Measurements from ENCODE around the gene TNN. TPM values are rescaled to one million over a fixed set of nuclear protein-coding genes. Genes with fewer than 3 reads are reported as not detected.

The TNN gene
- total and polyA plus RNA-seq, 2 donors (not counting 1 experiment from before 2014, with no cell fraction given): not detected

DNA sequence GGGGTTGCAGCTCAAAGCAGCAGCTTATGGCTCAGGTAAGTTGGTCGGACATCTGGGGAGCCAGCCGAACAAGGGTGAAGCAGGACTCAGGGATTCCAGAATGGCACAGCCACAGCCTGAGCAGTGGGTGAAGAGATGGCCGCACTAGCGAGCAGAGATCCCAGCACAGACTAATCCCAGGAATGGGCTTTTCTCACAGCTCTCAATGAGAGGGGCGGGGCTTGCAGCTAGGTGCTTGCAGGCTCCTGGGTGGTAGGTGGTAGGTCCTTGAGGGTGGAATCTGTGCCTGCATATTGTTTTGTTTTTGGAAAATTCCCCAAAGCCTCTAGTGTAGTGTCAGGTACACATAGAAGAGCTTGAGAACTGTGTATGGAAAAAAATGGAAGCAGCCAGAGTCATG is 116.0 kb downstream of the TNN start:
- no peaks in the 10 kb centered on the region for H3K36me3 ChIP-seq (ENCODE audit: control insufficient read depth, insufficient read depth, low read length)
- no peak overlapping the region for H2AFZ ChIP-seq (ENCODE audit: low read length)
- H3K4me2 ChIP-seq (ENCODE audit: extremely low read depth, insufficient read depth, low read length): no peak overlapping the region
- no peak overlapping the region for H3K9ac ChIP-seq (ENCODE audit: insufficient read depth, low read length)
- H3K27ac ChIP-seq (ENCODE audit: insufficient read depth, low read length): no peak overlapping the region
- no peak for TF ChIP-seq EZH2 (IDR thresholded peaks at IDR 0.05; ENCODE audit: low read length, missing control alignments)
- TF ChIP-seq, protein P1, sequence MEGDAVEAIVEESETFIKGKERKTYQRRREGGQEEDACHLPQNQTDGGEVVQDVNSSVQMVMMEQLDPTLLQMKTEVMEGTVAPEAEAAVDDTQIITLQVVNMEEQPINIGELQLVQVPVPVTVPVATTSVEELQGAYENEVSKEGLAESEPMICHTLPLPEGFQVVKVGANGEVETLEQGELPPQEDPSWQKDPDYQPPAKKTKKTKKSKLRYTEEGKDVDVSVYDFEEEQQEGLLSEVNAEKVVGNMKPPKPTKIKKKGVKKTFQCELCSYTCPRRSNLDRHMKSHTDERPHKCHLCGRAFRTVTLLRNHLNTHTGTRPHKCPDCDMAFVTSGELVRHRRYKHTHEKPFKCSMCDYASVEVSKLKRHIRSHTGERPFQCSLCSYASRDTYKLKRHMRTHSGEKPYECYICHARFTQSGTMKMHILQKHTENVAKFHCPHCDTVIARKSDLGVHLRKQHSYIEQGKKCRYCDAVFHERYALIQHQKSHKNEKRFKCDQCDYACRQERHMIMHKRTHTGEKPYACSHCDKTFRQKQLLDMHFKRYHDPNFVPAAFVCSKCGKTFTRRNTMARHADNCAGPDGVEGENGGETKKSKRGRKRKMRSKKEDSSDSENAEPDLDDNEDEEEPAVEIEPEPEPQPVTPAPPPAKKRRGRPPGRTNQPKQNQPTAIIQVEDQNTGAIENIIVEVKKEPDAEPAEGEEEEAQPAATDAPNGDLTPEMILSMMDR (conservative IDR thresholded peaks at IDR 0.05 in 1 of 2, IDR thresholded peaks at IDR 0.05 in 1 of 2; ENCODE audit: low read depth in 1 of 2, low read length in 2 of 2): no peak
- H3K27me3 ChIP-seq (ENCODE audit: control insufficient read depth, insufficient read depth, low read length): no peaks in the 10 kb centered on the region
- DNase-seq (ENCODE audit: low read depth in 2 of 2): no peak
- no peaks in the 10 kb centered on the region for H3K9me3 ChIP-seq (ENCODE audit: control insufficient read depth, insufficient read depth, low read depth, low read length)
- H4K20me1 ChIP-seq (ENCODE audit: control insufficient read depth, extremely low read depth, insufficient read depth, low read length): no peaks in the 10 kb centered on the region
- no peaks in the 10 kb centered on the region for H3K4me1 ChIP-seq (ENCODE audit: control insufficient read depth, extremely low read depth, insufficient read depth, low read length)
- H3K79me2 ChIP-seq (ENCODE audit: control insufficient read depth, insufficient read depth, low read length): no peaks in the 10 kb centered on the region
- no peak overlapping the region for H3K4me3 ChIP-seq (replicated peaks in 1 of 4; ENCODE audit: control extremely low read depth in 1 of 4, insufficient read depth in 1 of 4, low read depth in 3 of 4, low read length in 4 of 4)

DNA sequence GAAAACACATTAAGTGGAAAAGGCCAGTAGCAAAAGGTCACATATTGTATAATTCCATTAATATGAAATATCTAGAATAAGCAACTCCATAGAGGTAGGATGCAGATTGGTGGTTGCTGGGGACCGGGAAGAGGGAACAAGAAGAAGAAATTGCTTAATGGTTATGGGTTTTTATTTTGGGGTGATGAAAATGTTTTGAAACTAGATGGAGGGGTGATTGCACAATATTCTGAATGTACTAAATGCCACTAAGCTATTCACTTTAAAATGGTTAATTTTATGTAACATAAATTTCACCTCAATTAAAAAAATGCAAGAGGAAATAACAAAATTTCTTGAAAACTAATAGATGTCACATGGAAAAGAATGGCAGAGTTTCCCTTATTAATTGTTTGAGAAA is 118.3 kb downstream of the TNN start:
- Histone ChIP-seq H2AFZ (ENCODE audit: low read length) (no peak overlapping the region), H3K27ac (ENCODE audit: insufficient read depth, low read length) (no peak overlapping the region), H3K9ac (ENCODE audit: insufficient read depth, low read length) (no peak overlapping the region), H3K79me2 (ENCODE audit: control insufficient read depth, insufficient read depth, low read length) (no peaks in the 10 kb centered on the region), H3K4me1 (ENCODE audit: control insufficient read depth, extremely low read depth, insufficient read depth, low read length) (no peaks in the 10 kb centered on the region), H3K9me3 (ENCODE audit: control insufficient read depth, insufficient read depth, low read depth, low read length) (no peaks in the 10 kb centered on the region), H3K4me2 (ENCODE audit: extremely low read depth, insufficient read depth, low read length) (no peak overlapping the region), H3K27me3 (ENCODE audit: control insufficient read depth, insufficient read depth, low read length) (peaks cover 3% of the 10 kb centered on the region), H4K20me1 (ENCODE audit: control insufficient read depth, extremely low read depth, insufficient read depth, low read length) (no peaks in the 10 kb centered on the region), H3K36me3 (ENCODE audit: control insufficient read depth, insufficient read depth, low read length) (no peaks in the 10 kb centered on the region), H3K4me3 (replicated peaks in 1 of 4; ENCODE audit: control extremely low read depth in 1 of 4, insufficient read depth in 1 of 4, low read depth in 3 of 4, low read length in 4 of 4) (no peak overlapping the region)
- DNase-seq (ENCODE audit: low read depth in 2 of 2): no peak
- no peak for TF ChIP-seq EZH2 (IDR thresholded peaks at IDR 0.05; ENCODE audit: low read length, missing control alignments)
- TF ChIP-seq, protein P1 (conservative IDR thresholded peaks at IDR 0.05 in 1 of 2, IDR thresholded peaks at IDR 0.05 in 1 of 2; ENCODE audit: low read depth in 1 of 2, low read length in 2 of 2): no peak

DNA sequence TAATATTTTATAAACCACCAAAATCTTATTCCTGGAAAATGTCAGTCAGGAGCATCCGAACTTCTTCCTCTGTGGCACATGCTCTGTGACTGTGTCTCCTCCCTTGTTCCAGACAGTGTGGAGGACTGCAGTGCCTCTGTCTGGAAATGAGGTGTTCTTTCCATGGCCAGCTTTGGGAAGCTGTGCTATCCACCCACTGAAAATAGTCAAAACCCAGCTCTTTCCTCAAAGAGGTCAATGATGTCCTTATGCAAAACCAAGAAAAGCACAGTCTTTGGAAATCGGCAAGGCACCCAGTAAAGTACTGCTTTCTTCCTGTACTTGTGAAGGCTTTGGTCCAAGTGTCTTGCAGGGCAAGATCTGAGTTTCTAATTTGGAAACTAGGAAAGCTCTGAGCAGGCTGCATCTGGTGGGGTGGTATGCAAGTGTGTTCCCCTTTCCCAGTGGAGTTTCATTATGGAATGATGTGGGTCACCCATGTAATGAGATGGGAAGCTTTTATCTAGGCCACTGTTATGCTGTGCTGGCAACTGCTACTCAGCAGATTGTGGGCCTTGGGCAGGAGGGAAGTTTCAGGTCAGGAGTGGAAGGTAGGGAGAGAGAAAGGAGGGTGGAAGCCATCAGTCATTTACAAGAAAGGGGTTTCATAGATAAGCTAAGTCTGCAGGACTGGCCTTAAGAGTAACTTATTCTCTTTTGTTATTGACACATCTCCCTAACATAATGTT is 119.0 kb downstream of the TNN start:
- Histone ChIP-seq H3K27me3 (ENCODE audit: control insufficient read depth, insufficient read depth, low read length) (peaks cover 6% of the 10 kb centered on the region), H4K20me1 (ENCODE audit: control insufficient read depth, extremely low read depth, insufficient read depth, low read length) (no peaks in the 10 kb centered on the region), H3K36me3 (ENCODE audit: control insufficient read depth, insufficient read depth, low read length) (no peaks in the 10 kb centered on the region), H2AFZ (ENCODE audit: low read length) (no peak overlapping the region), H3K4me3 (replicated peaks in 1 of 4; ENCODE audit: control extremely low read depth in 1 of 4, insufficient read depth in 1 of 4, low read depth in 3 of 4, low read length in 4 of 4) (no peak overlapping the region), H3K9ac (ENCODE audit: insufficient read depth, low read length) (no peak overlapping the region), H3K4me2 (ENCODE audit: extremely low read depth, insufficient read depth, low read length) (no peak overlapping the region), H3K9me3 (ENCODE audit: control insufficient read depth, insufficient read depth, low read depth, low read length) (no peaks in the 10 kb centered on the region), H3K79me2 (ENCODE audit: control insufficient read depth, insufficient read depth, low read length) (no peaks in the 10 kb centered on the region), H3K27ac (ENCODE audit: insufficient read depth, low read length) (no peak overlapping the region), H3K4me1 (ENCODE audit: control insufficient read depth, extremely low read depth, insufficient read depth, low read length) (no peaks in the 10 kb centered on the region)
- TF ChIP-seq, protein P1 (conservative IDR thresholded peaks at IDR 0.05 in 1 of 2, IDR thresholded peaks at IDR 0.05 in 1 of 2; ENCODE audit: low read depth in 1 of 2, low read length in 2 of 2): no peak
- no peak for TF ChIP-seq EZH2 (IDR thresholded peaks at IDR 0.05; ENCODE audit: low read length, missing control alignments)
- DNase-seq (ENCODE audit: low read depth in 2 of 2): no peak
